ENCODE results near the gene SH3RF1. TPM values are rescaled to one million over a fixed set of nuclear protein-coding genes. Genes with fewer than 3 reads are reported as not detected.
"Not testable (repeated sequence)": the region's sequence is repeated elsewhere in the genome, so short reads cannot be mapped to it uniquely, and the experiment has no call there.

The SH3RF1 gene
- total RNA-seq, 1 experiment from 2014 or later = 4.6 TPM

GRCh38 chr4:169210504-169211118 lies 60.1 kb downstream of the SH3RF1 start:
- H3K4me3 ChIP-seq (ENCODE audit: insufficient read depth, low read depth, low read length) = no peak overlapping the region
- no peaks in the 10 kb centered on the region for H3K27me3 ChIP-seq (ENCODE audit: control insufficient read depth, insufficient read depth, low read length)
- no peak for DNase-seq
- H3K36me3 ChIP-seq (replicated peaks; ENCODE audit: control insufficient read depth, insufficient read depth, low read length) = no peaks in the 10 kb centered on the region

GRCh38 chr4:169209388-169209883 lies 61.3 kb downstream of the SH3RF1 start:
- H3K4me3 ChIP-seq (ENCODE audit: insufficient read depth, low read depth, low read length) = no peak overlapping the region
- no peaks in the 10 kb centered on the region for H3K36me3 ChIP-seq (replicated peaks; ENCODE audit: control insufficient read depth, insufficient read depth, low read length)
- DNase-seq = no peak
- no peaks in the 10 kb centered on the region for H3K27me3 ChIP-seq (ENCODE audit: control insufficient read depth, insufficient read depth, low read length)

DNA sequence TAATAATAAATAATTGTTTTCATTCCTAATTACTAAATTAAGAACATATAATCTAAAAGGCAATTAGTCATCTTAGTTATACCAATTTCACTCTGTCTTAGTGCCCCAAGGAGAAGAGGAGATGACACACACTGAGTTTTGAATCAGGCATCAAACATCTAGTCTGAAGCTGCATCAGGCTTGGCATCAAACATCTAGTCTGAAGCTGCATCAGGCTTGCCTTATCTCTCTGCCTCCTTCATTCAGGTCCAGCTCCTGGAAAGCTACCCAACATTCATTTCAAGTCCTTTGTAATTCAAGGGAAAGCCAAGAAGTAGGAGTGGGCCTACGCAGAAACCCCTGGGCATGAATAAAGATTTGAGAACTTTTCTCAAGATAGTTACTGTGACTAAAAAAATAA lies 62.2 kb downstream of the SH3RF1 start:
- Histone ChIP-seq H3K4me3 (ENCODE audit: insufficient read depth, low read depth, low read length) (no peak overlapping the region), H3K27me3 (ENCODE audit: control insufficient read depth, insufficient read depth, low read length) (no peaks in the 10 kb centered on the region), H3K36me3 (replicated peaks; ENCODE audit: control insufficient read depth, insufficient read depth, low read length) (no peaks in the 10 kb centered on the region)
- DNase-seq = no peak

- no peak for DNase-seq
- no peak overlapping the region for H3K4me3 ChIP-seq (ENCODE audit: insufficient read depth, low read depth, low read length)
- H3K36me3 ChIP-seq (replicated peaks; ENCODE audit: control insufficient read depth, insufficient read depth, low read length) = no peaks in the 10 kb centered on the region
- H3K27me3 ChIP-seq (ENCODE audit: control insufficient read depth, insufficient read depth, low read length) = no peaks in the 10 kb centered on the region
Measured at GRCh38 chr4:169208090-169208455, 62.7 kb downstream of the SH3RF1 start.

- Histone ChIP-seq H3K27me3 (ENCODE audit: control insufficient read depth, insufficient read depth, low read length) (no peaks in the 10 kb centered on the region), H3K36me3 (replicated peaks; ENCODE audit: control insufficient read depth, insufficient read depth, low read length) (no peaks in the 10 kb centered on the region), H3K4me3 (ENCODE audit: insufficient read depth, low read depth, low read length) (no peak overlapping the region)
- DNase-seq = no peak
Measured at GRCh38 chr4:169207436-169208089, 63.2 kb downstream of the SH3RF1 start.

GRCh38 chr4:169205744-169206080 lies 65.0 kb downstream of the SH3RF1 start:
- no peaks in the 10 kb centered on the region for H3K36me3 ChIP-seq (replicated peaks; ENCODE audit: control insufficient read depth, insufficient read depth, low read length)
- no peak overlapping the region for H3K4me3 ChIP-seq (ENCODE audit: insufficient read depth, low read depth, low read length)
- no peaks in the 10 kb centered on the region for H3K27me3 ChIP-seq (ENCODE audit: control insufficient read depth, insufficient read depth, low read length)
- no peak for DNase-seq

GRCh38 chr4:169205075-169205743 lies 65.5 kb downstream of the SH3RF1 start:
- Histone ChIP-seq H3K36me3 (replicated peaks; ENCODE audit: control insufficient read depth, insufficient read depth, low read length) (no peaks in the 10 kb centered on the region), H3K4me3 (ENCODE audit: insufficient read depth, low read depth, low read length) (no peak overlapping the region), H3K27me3 (ENCODE audit: control insufficient read depth, insufficient read depth, low read length) (no peaks in the 10 kb centered on the region)
- no peak for DNase-seq

GRCh38 chr4:169203891-169204290 lies 66.9 kb downstream of the SH3RF1 start:
- Histone ChIP-seq H3K36me3 (replicated peaks; ENCODE audit: control insufficient read depth, insufficient read depth, low read length) (no peaks in the 10 kb centered on the region), H3K4me3 (ENCODE audit: insufficient read depth, low read depth, low read length) (no peak overlapping the region), H3K27me3 (ENCODE audit: control insufficient read depth, insufficient read depth, low read length) (no peaks in the 10 kb centered on the region)
- no peak for DNase-seq

GRCh38 chr4:169203278-169203677 lies 67.5 kb downstream of the SH3RF1 start:
- H3K4me3 ChIP-seq (ENCODE audit: insufficient read depth, low read depth, low read length); H3K36me3 ChIP-seq (replicated peaks; ENCODE audit: control insufficient read depth, insufficient read depth, low read length); H3K27me3 ChIP-seq (ENCODE audit: control insufficient read depth, insufficient read depth, low read length); DNase-seq: not testable (repeated sequence)

- DNase-seq = no peak
- no peak overlapping the region for H3K4me3 ChIP-seq (ENCODE audit: insufficient read depth, low read depth, low read length)
- no peaks in the 10 kb centered on the region for H3K36me3 ChIP-seq (replicated peaks; ENCODE audit: control insufficient read depth, insufficient read depth, low read length)
- H3K27me3 ChIP-seq (ENCODE audit: control insufficient read depth, insufficient read depth, low read length) = no peaks in the 10 kb centered on the region
Measured at GRCh38 chr4:169202878-169203277, 67.9 kb downstream of the SH3RF1 start.

DNA sequence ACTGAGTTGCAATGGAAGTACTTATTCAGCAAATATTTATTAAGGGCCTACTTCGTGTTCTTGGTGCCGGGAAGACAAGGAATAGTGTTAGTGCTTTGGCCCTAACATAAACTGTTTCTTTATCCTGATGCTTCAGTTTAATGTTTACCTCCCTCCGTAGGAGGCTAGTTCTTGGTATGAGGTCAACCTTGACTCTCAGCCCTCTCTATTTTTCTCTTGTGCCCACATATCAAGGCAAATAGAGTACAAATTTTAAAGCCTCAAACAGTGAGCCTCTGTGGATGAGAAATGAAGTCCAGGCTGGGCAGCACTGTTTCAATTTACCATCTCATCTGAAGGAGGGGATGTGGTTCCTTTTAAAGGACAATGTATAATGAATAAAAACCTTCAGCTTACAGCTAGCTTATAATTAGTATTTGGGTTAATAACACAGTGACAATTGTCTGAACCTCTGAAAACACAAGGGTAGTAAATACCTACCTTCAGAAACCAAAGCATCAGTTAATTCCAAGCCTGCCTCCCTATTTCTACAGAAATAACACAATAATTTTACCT lies 68.5 kb downstream of the SH3RF1 start:
- Histone ChIP-seq H3K36me3 (replicated peaks; ENCODE audit: control insufficient read depth, insufficient read depth, low read length) (no peaks in the 10 kb centered on the region), H3K4me3 (ENCODE audit: insufficient read depth, low read depth, low read length) (no peak overlapping the region), H3K27me3 (ENCODE audit: control insufficient read depth, insufficient read depth, low read length) (no peaks in the 10 kb centered on the region)
- DNase-seq = no peak

GRCh38 chr4:169201222-169202144 lies 69.3 kb downstream of the SH3RF1 start:
- no peak overlapping the region for H3K4me3 ChIP-seq (ENCODE audit: insufficient read depth, low read depth, low read length)
- H3K27me3 ChIP-seq (ENCODE audit: control insufficient read depth, insufficient read depth, low read length) = no peaks in the 10 kb centered on the region
- no peak for DNase-seq
- no peaks in the 10 kb centered on the region for H3K36me3 ChIP-seq (replicated peaks; ENCODE audit: control insufficient read depth, insufficient read depth, low read length)

DNA sequence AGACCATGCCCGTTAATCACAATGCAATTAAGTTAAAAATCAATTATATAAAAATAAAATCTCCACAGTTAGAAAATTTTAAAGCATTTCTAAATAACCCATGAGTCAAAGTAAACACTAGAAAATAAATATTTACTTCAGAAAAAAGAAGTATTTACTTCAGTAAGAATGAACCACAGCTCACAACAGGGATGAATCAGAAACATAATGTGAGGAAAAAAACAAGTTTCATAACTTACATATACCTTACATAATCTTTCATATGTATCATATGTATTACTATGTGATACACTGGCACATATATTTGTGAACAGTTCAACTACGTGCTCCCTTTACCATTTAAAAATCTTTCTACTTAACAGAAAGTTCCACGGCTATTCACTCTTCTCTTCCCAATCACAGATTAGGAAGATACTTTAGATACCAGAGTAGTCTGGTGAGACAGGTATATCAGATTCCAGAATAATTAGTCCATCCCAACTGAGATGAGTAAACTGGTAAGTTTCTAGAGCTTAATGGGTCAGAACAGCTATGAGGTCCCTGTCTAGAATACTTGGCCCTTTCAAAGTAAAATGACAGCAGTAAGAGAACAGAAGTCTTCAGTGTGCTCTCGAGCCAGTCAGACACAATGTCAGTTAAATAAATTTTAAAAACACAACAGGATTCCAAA lies 70.3 kb downstream of the SH3RF1 start:
- H3K36me3 ChIP-seq (replicated peaks; ENCODE audit: control insufficient read depth, insufficient read depth, low read length) = no peaks in the 10 kb centered on the region
- no peak overlapping the region for H3K4me3 ChIP-seq (ENCODE audit: insufficient read depth, low read depth, low read length)
- no peaks in the 10 kb centered on the region for H3K27me3 ChIP-seq (ENCODE audit: control insufficient read depth, insufficient read depth, low read length)
- DNase-seq = no peak

GRCh38 chr4:169199184-169199583 lies 71.6 kb downstream of the SH3RF1 start:
- H3K4me3 ChIP-seq (ENCODE audit: insufficient read depth, low read depth, low read length) = no peak overlapping the region
- no peaks in the 10 kb centered on the region for H3K27me3 ChIP-seq (ENCODE audit: control insufficient read depth, insufficient read depth, low read length)
- H3K36me3 ChIP-seq (replicated peaks; ENCODE audit: control insufficient read depth, insufficient read depth, low read length) = no peaks in the 10 kb centered on the region
- DNase-seq = no peak
